PC-9 (cell line): Measurements from ENCODE around the gene HFM1.

Experiments
- EZH2 ChIP-seq: fragments of 200-600 bp; sonication (generic); IDR thresholded peaks from 2 replicates; pipeline ENCODE4 v1.8.0; 2017; ENCODE audit warnings: antibody characterized with exemption, low read depth
- TF ChIP-seq, protein P1 (sequence below): fragments of 200-600 bp; sonication (generic); conservative IDR thresholded peaks from 2 replicates; pipeline ENCODE4 v1.6.1; 2017; ENCODE audit warnings: mixed run types, antibody characterized with exemption, mild to moderate bottlenecking, moderate library complexity

- TF ChIP-seq, protein P1, sequence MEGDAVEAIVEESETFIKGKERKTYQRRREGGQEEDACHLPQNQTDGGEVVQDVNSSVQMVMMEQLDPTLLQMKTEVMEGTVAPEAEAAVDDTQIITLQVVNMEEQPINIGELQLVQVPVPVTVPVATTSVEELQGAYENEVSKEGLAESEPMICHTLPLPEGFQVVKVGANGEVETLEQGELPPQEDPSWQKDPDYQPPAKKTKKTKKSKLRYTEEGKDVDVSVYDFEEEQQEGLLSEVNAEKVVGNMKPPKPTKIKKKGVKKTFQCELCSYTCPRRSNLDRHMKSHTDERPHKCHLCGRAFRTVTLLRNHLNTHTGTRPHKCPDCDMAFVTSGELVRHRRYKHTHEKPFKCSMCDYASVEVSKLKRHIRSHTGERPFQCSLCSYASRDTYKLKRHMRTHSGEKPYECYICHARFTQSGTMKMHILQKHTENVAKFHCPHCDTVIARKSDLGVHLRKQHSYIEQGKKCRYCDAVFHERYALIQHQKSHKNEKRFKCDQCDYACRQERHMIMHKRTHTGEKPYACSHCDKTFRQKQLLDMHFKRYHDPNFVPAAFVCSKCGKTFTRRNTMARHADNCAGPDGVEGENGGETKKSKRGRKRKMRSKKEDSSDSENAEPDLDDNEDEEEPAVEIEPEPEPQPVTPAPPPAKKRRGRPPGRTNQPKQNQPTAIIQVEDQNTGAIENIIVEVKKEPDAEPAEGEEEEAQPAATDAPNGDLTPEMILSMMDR = no peak
- no peak for TF ChIP-seq EZH2
Measured at GRCh38 chr1:91374086-91374485, 30.6 kb downstream of the HFM1 start.
